Stimulated activated CD8-positive, alpha-beta memory T cell treated with anti-CD3 and anti-CD28 coated beads, Interleukin-4, amount 100 ng/mL, for 48 hours (primary cell): ENCODE results near the gene NFKBIZ.

Experiments
- DNase-seq: peaks from one replicate; pipeline ENCODE4 v3.0.0-alpha.2; 2020

The NFKBIZ gene

GRCh38 chr3:101848754-101849713 is at the start of gene NFKBIZ:
NFKBIZ (plus strand) TSS chr3:101849514; CDS start chr3:101849629, 115 bp downstream.
- DNase-seq, result peak; percentile 96

- DNase-seq, result no peak
These were observed 48.1 kb upstream of the NFKBIZ start for GRCh38 chr3:101801174-101801573.

GRCh38 chr3:101802179-101802578 is 47.1 kb upstream of the NFKBIZ start:
- no peak for DNase-seq

GRCh38 chr3:101803173-101803782 is 46.0 kb upstream of the NFKBIZ start:
- peak; percentile 54 for DNase-seq

- no peak for DNase-seq
These were observed 45.4 kb upstream of the NFKBIZ start for GRCh38 chr3:101803939-101804338.

GRCh38 chr3:101806491-101806890 is 42.8 kb upstream of the NFKBIZ start:
- no peak for DNase-seq

- DNase-seq, result no peak
These were observed 41.4 kb upstream of the NFKBIZ start for GRCh38 chr3:101807888-101808287.

- DNase-seq, result no peak
These were observed 39.9 kb upstream of the NFKBIZ start for GRCh38 chr3:101809178-101810021.

GRCh38 chr3:101810022-101810418 is 39.3 kb upstream of the NFKBIZ start:
- DNase-seq, result no peak

GRCh38 chr3:101811875-101812274 is 37.4 kb upstream of the NFKBIZ start:
- no peak for DNase-seq

- no peak for DNase-seq
These were observed 36.4 kb upstream of the NFKBIZ start for GRCh38 chr3:101812895-101813294.

- no peak for DNase-seq
These were observed 35.4 kb upstream of the NFKBIZ start for GRCh38 chr3:101813817-101814440.

- DNase-seq, result no peak
These were observed 34.5 kb upstream of the NFKBIZ start for GRCh38 chr3:101814835-101815234.

GRCh38 chr3:101816215-101817149 is 32.8 kb upstream of the NFKBIZ start:
- no peak for DNase-seq

GRCh38 chr3:101817992-101818391 is 31.3 kb upstream of the NFKBIZ start:
- DNase-seq, result no peak

GRCh38 chr3:101819649-101820206 is 29.6 kb upstream of the NFKBIZ start:
- DNase-seq, result no peak

GRCh38 chr3:101821503-101821902 is 27.8 kb upstream of the NFKBIZ start:
- no peak for DNase-seq

GRCh38 chr3:101823525-101823924 is 25.8 kb upstream of the NFKBIZ start:
- no peak for DNase-seq

GRCh38 chr3:101824702-101825101 is 24.6 kb upstream of the NFKBIZ start:
- DNase-seq, result no peak

- DNase-seq, result no peak
These were observed 23.3 kb upstream of the NFKBIZ start for GRCh38 chr3:101825904-101826445.
